ENCODE measurements around the gene NUP160.
A peak's percentile ranks its signal among the peaks of the same experiment; 100 is the strongest.
"Not testable (repeated sequence)": the region's sequence is repeated elsewhere in the genome, so short reads cannot be mapped to it uniquely, and the experiment has no call there.

Gene NUP160

GRCh38 chr11:47860536-47860935 lies 12.4 kb upstream of the NUP160 start:
- no peak for DNase-seq

GRCh38 chr11:47857892-47858543 lies 9.9 kb upstream of the NUP160 start:
- DNase-seq = no peak

DNA sequence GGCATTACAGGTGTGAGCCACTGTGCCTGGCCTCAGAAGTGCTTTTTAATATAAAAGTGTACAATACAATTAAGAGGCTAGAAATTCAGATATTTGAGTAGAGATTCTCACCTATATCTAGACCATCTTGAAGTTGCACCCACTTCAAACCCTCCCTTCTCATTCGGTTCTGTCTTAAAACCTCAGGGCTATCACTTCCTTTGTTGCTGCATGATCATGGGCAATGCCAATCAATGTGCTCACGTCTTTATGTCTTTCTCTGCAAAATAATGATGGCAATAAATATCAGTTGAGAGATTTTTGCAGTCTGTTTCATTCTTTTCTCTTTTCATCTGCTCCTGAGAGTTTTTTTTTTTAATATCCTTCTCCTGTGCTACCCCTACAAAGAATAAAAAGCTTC lies 9.3 kb upstream of the NUP160 start:
- no peak for DNase-seq

GRCh38 chr11:47856186-47856585 lies 8.0 kb upstream of the NUP160 start:
- no peak for DNase-seq

DNA sequence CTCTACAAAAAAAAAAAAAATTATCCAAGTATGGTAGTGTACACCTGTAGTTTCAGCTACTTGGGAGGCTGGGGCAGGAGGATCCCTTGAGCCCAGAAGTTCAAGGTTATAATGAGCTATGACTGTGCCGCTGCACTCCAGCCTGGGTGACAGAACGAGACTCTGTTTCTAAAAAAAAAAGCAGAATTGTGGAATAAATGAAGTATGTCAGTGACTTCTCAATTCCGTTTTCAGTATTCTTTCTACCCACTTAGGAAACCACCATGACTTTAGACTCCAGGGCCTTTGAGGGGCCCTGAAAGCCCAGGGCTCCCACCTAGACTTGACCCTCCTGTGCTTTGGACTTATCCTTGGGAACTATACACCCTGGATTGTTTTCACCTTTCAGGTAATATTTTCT lies 6.5 kb upstream of the NUP160 start:
- DNase-seq = no peak

GRCh38 chr11:47852053-47852452 lies 3.9 kb upstream of the NUP160 start:
- DNase-seq = no peak

- peak; percentile 25 for DNase-seq
Observed at GRCh38 chr11:47850337-47850736, 2.2 kb upstream of the NUP160 start.

- DNase-seq = no peak
Observed at GRCh38 chr11:47848700-47849155, 578 bp upstream of the NUP160 start.

DNA sequence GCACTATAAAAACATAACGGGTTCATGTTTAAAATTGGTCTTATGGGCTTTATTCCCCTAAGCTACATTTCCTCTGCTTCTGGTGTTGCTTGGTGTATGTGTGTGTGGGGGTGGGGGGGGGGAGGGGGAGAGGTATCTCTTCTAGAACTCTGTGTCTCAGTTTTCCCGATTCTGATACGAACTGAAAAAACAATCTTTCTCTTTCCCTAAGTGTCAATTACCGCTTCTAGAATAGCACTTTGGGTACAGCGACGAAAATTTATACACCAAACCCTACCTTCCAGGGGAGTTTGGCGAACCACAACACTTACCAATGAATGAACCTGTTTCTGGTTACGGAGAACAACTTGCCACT lies 636 bp downstream of the NUP160 start:
- no peak for DNase-seq

- DNase-seq = no peak
Observed at GRCh38 chr11:47846998-47847397, 1.2 kb downstream of the NUP160 start.

DNA sequence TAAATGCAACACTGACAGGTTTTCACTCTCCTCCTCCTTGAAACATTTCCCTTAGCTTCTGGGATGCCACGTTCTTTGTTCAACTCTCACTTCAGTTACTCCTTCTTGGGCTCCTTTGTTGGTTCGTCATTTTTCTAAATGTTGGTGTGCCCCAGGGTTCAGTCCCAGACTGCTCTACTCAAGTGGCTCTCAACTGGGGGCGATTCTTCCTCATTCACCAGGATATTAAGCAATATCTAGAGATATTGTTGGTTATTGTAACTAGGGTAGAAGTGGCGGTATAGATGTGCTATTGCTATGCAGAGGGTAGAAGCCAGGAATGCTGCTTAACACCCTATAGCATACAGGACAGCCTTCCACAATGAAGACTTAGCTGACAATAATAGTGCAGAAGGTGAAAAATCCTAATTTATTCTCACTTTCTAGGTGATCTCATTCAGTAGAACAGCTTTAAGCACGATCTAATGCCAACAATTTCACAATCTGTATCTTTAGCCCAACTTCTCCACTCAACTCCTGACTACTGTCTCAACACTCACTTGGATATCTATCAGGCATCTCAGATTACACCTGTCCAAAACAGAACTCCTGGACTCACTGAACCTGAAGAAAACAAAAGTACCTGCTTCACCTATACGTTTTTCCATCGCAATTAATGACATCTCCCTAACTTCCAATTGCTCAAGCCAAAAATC lies 4.6 kb downstream of the NUP160 start:
- no peak for DNase-seq

DNA sequence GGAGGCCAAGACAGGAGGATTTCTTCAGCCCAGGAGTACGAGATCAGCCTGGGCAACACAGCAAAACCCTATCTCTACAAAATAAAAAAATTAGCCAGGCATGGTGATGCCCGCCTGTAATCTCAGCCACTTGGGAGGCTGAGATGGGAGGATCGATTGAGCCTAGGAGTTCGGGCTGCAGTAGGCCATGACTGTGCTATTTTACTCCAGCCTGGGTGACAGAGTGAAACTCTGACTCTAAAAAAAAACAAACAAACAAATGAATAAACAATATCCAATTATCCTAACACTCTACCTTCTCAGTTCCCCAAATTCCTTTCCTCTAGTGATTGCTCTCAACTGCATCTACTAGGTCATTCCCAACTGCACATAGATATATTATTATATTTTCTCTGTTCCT lies 5.4 kb downstream of the NUP160 start:
- no peak for DNase-seq

DNA sequence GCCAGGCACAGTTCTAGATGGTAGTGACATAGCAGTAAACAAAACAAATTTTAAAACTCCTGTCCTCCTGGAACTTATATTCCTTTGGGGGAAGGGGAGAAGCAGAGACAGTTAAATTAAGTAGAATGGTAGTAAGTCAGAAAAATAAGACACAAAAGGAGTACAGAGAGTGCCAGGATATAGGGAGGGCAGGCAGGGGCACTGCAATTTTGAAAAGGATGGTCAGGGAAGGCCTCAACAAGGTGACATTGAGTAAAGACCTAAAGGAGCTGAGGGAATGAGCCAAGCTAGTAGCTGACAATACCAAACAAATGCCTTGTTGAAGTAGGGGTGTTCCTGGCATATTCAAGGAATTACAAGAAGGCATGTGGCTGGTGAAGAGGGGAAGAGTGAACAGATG lies 10.2 kb downstream of the NUP160 start:
- DNase-seq = no peak

DNA sequence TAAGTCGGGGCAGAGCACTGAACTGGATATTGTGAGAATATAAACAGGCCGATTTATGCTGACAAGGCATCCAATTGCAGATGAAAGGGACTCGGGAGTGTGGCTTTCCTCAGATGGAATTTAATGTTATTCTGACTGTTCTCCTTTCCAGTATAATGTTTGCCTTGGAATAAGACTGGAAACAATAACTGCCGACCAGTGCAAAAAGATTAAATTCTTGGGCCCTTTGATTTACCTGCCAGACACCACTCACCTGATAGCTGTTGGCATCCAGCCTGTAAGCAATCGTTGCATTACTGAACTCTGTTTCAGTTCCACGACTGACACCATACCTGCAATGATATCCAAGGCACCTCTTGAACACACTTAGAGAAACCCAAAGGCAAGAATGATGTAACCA lies 10.9 kb downstream of the NUP160 start:
- no peak for DNase-seq

- DNase-seq = not testable (repeated sequence)
Observed at GRCh38 chr11:47830013-47830412, 18.1 kb downstream of the NUP160 start.

DNA sequence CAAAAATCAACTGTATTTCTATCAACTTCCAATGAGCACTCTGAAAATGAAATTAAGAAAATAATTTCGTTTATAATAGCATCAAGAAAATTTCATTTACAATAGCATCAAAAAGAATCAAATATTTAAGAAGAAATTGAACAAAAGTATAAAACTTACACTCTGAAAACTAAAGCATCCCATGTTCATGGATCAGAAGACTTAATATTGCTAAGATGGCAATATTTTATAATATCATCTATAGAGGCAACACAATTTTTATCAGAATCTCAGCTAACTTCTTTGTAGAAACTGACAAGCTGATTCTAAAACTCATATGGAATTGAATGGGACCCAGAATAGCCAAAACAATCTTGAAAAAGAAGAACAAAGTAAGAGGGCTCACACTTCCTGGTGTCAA lies 19.9 kb downstream of the NUP160 start:
- DNase-seq = no peak

DNA sequence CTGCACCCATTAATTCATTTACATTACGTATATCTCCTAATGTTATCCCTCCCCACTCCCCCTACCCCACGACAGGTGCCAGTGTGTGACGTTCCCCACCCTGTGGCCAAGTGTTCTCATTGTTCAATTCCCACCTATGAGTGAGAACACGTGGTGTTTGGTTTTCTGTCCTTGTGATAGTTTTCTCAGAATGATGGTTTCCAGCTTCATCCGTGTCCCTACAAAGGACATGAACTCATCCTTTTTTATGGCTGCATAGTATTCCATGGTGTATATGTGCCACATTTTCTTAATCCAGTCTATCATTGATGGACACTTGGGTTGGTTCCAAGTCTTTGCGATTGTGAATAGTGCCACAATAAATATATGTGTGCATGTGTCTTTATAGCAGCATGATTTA lies 25.5 kb downstream of the NUP160 start:
- DNase-seq = not testable (repeated sequence)

DNA sequence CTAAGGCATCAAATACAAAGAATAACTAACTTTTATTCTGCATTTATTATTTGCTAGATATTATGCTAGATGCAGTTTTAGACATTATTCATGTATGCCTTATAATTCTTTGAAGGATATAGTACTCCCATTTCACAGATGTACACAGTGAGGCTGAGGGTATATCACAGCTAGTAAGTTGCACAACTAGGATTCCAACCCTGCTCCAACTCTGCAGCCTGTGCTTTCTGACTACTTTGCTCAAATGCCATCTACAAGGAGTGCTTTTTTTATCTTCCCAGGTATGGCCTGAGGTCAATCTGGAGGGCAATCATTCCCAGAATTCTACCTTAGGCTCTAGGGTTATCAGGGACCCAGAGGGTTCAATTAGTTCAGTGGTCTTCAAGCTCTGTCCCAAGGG lies 28.4 kb downstream of the NUP160 start:
- no peak for DNase-seq

DNA sequence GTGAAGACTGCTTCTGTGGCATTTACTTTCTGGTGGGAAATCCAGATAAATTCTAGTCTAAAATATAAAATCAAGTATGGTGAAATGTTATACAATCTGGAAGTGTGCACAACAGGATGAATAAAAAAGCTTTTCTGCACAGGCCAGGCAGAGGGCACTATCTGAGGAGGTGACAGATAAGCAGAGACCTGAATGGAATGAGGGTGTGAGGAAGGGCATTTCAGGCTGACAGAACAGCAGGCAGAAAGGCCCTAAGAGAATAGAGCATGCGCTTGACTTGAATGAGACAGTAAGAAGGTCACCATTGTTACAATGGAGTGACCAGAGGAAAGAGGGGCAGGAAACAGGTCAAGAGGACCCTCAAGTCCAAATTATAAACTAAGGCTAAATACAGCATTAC lies 47.4 kb downstream of the NUP160 start:
- DNase-seq = no peak

DNA sequence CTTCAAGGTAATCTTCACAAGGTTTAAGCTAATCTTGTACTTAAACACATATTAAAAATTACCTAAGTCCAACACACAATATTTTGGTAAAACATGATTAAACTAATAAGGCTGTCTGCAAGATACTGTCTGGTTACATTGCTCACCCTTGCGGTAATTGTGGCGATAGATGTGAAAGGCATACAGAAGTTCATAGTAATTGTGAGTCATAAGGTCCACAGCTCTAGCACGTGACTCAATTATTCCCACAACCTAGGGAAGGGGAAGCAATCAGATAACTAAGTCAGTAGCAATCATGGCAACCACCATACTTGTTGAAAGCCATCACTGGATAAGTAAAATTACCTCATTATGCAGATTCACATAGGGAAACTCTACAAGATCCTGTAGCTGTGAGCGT lies 50.5 kb downstream of the NUP160 start:
- DNase-seq = no peak

GRCh38 chr11:47791774-47792430 lies 56.2 kb downstream of the NUP160 start:
- DNase-seq = no peak

- DNase-seq = not testable (repeated sequence)
Observed at GRCh38 chr11:47790017-47790416, 58.1 kb downstream of the NUP160 start.

- no peak for DNase-seq
Observed at GRCh38 chr11:47788181-47788580, 60.0 kb downstream of the NUP160 start.

DNA sequence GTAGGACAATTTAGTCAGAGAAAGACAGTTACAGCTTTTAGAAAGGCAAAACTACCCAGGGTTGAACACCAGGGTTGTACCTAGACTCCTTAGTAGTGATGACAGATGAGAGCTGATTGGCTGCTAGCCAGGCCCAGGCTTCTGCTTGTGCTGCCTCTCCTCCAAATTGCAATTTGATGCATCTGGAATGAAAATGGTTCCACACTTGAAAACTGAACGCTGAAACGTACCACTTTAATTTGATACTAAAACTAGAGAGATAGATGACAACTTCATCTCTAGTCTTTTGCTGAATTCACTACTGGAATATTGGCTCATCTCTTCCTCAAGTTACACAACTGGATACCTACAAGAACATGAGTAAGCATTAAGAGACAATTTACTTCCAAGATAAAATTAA lies 61.8 kb downstream of the NUP160 start:
- no peak for DNase-seq

All from CD4-positive, alpha-beta T cell treated with Interleukin-17A for 1 hour (primary cell).